OCI-LY7 (cell line): Measurements from ENCODE around the gene FFAR4. TPM values are rescaled to one million over a fixed set of nuclear protein-coding genes. Genes with fewer than 3 reads are reported as not detected.
A peak's percentile ranks its signal among the peaks of the same experiment; 100 is the strongest.

ENCODE experiments used
- BruUV-seq: library from RNA; stranded (reverse); fragments of 400-500 nt; replicated peaks from 2 replicates; lab custom pipeline; 2021; lab: Mats Ljungman, UMichigan
- CTCF ChIA-PET: fragments of 300-600 bp; sonication (Branson Sonifier 250); formaldehyde crosslinking; loops from one replicate; lab custom pipeline; 2022; ENCODE audit warnings: antibody characterized with exemption; ENCODE audit not compliant: unreplicated experiment; lab: Charles Lee
- POLR2A ChIA-PET: fragments of 300-600 bp; sonication (Branson Sonifier 250); formaldehyde crosslinking; loops from one replicate; lab custom pipeline; 2022; ENCODE audit warnings: antibody characterized with exemption; lab: Charles Lee
- DNase-seq: peaks from one replicate; pipeline ENCODE4 v3.0.0-alpha.2; 2015; ENCODE audit warnings: low spot score
- H2AFZ ChIP-seq: fragments of 200-600 bp; sonication (generic), shearing (Covaris generic); 2 replicates; pipeline ENCODE4 v1.6.1; 2014; ENCODE audit warnings: mild to moderate bottlenecking, antibody characterized with exemption, low read length, moderate library complexity
- H3K27ac ChIP-seq: fragments of 200-600 bp; sonication (generic); 2 replicates; pipeline ENCODE4 v1.5.1; 2014; ENCODE audit warnings: mixed run types, low read depth, mild to moderate bottlenecking, moderate library complexity, low read length, inconsistent platforms; ENCODE audit not compliant: poor library complexity, severe bottlenecking
- H3K36me3 ChIP-seq: fragments of 200-600 bp; sonication (generic); 2 replicates; pipeline ENCODE4 v1.6.1; 2014; ENCODE audit warnings: mild to moderate bottlenecking, antibody characterized with exemption, low read length, moderate library complexity, mixed read lengths; ENCODE audit not compliant: insufficient read depth
- H3K4me1 ChIP-seq: fragments of 200-600 bp; sonication (generic); 2 replicates; pipeline ENCODE4 v1.5.1; 2014; ENCODE audit warnings: mild to moderate bottlenecking, low read length; ENCODE audit not compliant: insufficient read depth, poor library complexity, severe bottlenecking
- H3K4me2 ChIP-seq: fragments of 200-600 bp; sonication (generic); 2 replicates; pipeline ENCODE4 v1.6.1; 2014; ENCODE audit warnings: mild to moderate bottlenecking, low read length
- H3K4me3 ChIP-seq: fragments of 200-600 bp; sonication (generic); 2 replicates; pipeline ENCODE4 v1.5.1; 2014; ENCODE audit warnings: mild to moderate bottlenecking, low read depth, low read length; ENCODE audit not compliant: poor library complexity, severe bottlenecking
- H3K79me2 ChIP-seq: fragments of 200-600 bp; sonication (generic); 2 replicates; pipeline ENCODE4 v1.6.1; 2016; ENCODE audit warnings: low read depth, mild to moderate bottlenecking, low read length, moderate library complexity, mixed read lengths; ENCODE audit not compliant: insufficient read depth
- H3K9me2 ChIP-seq: fragments of 200-600 bp; sonication (generic); 2 replicates; pipeline ENCODE4 v1.6.1; 2016; ENCODE audit warnings: mild to moderate bottlenecking, low read length, mixed read lengths; ENCODE audit not compliant: insufficient read depth
- H3K9me3 ChIP-seq: fragments of 200-600 bp; sonication (generic); 2 replicates; pipeline ENCODE4 v1.6.1; 2014; ENCODE audit warnings: mild to moderate bottlenecking, mixed run types, low read length, mixed read lengths
- H4K20me1 ChIP-seq: fragments of 200-600 bp; sonication (generic); 2 replicates; pipeline ENCODE4 v1.6.1; 2014; ENCODE audit warnings: mild to moderate bottlenecking, antibody characterized with exemption, low read length, moderate library complexity, mixed read lengths; ENCODE audit not compliant: insufficient read depth
- EZH2phosphoT487 ChIP-seq: fragments of 200-600 bp; sonication (generic); IDR thresholded peaks from 2 replicates; pipeline ENCODE4 v1.6.1; 2018; ENCODE audit warnings: low read depth, borderline replicate concordance, mild to moderate bottlenecking, mixed run types, antibody characterized with exemption, low read length, moderate library complexity, mixed read lengths
- intact Hi-C: fragments of 100-400 bp; cut with micrococcal nuclease; formaldehyde crosslinking; loops from one replicate; pipeline ENCODE4 v1.10.0; 2022; ENCODE audit not compliant: unreplicated experiment
- total RNA-seq, 2 experiments: library from RNA; depleted of rRNA in 1 of 2; stranded (reverse); fragments of >200 nt in 1 of 2; shearing (Covaris generic) in 1 of 2; gene quantifications; 2 replicates each; pipeline ENCODE4 v1.2.3, GENCODE V29; 2014 to 2022
- TF ChIP-seq, protein P1 (sequence below): fragments of 200-600 bp; sonication (generic); conservative IDR thresholded peaks from 2 replicates; pipeline ENCODE4 v1.5.1; 2014; ENCODE audit warnings: mild to moderate bottlenecking, antibody characterized with exemption, low read length, moderate library complexity, mixed read lengths

Gene FFAR4
- total RNA-seq, 2 experiments from 2014 or later, result not detected

GRCh38 chr10:93596539-93596938 is 30.1 kb downstream of the FFAR4 start:
- H3K27ac ChIP-seq, result no peak overlapping the region
- TF ChIP-seq, protein P1, sequence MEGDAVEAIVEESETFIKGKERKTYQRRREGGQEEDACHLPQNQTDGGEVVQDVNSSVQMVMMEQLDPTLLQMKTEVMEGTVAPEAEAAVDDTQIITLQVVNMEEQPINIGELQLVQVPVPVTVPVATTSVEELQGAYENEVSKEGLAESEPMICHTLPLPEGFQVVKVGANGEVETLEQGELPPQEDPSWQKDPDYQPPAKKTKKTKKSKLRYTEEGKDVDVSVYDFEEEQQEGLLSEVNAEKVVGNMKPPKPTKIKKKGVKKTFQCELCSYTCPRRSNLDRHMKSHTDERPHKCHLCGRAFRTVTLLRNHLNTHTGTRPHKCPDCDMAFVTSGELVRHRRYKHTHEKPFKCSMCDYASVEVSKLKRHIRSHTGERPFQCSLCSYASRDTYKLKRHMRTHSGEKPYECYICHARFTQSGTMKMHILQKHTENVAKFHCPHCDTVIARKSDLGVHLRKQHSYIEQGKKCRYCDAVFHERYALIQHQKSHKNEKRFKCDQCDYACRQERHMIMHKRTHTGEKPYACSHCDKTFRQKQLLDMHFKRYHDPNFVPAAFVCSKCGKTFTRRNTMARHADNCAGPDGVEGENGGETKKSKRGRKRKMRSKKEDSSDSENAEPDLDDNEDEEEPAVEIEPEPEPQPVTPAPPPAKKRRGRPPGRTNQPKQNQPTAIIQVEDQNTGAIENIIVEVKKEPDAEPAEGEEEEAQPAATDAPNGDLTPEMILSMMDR, result peak; percentile 74
- no peak for TF ChIP-seq EZH2phosphoT487
- H4K20me1 ChIP-seq, result no peaks in the 10 kb centered on the region
- ChIA-PET CTCF (interaction anchor here (0.5 kb wide), 1 partner anchor 14 kb away, joined by 5 read pairs; no protein-coding TSS in a partner anchor), POLR2A (interaction anchor here (0.6 kb wide), 1 partner anchor 168 kb away, joined by 4 read pairs; no protein-coding TSS in a partner anchor)
- H3K4me3 ChIP-seq, result no peak overlapping the region
- no peaks in the 10 kb centered on the region for H3K9me2 ChIP-seq
- no peaks in the 10 kb centered on the region for H3K9me3 ChIP-seq
- H3K36me3 ChIP-seq, result no peaks in the 10 kb centered on the region
- H2AFZ ChIP-seq, result peak overlapping the region; percentile 22; the same call in 1 of the 2 replicates
- no TSS peak for BruUV-seq
- peaks cover 18% of the 10 kb centered on the region for H3K4me1 ChIP-seq
- H3K4me2 ChIP-seq, result no peak overlapping the region
- H3K79me2 ChIP-seq, result no peaks in the 10 kb centered on the region
- intact Hi-C loops, result no loop called here
- peak; percentile 29 for DNase-seq

DNA sequence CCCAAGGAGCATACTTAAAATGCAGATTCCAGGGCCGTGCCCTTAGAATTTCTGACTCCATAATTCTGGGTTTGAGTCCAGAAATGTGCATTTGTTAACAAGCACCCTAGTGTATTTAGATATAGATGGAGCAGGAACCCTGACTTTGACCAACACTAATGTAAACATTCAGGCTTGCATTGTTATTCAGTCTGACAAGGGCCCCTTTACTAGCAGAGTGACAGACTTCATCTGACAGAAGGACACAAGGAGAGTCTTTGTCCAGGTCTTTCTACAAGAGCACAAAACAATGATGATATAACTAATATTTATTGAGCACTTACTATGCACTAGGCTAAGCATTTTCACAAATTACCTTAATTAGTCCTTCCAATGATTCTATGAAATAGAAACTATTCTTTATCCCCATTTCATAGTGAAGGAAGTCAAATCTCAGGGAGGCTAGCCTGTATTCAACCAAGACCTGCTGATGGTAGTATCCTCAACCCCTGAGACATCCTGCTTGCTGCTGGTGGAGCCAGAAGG is 30.7 kb downstream of the FFAR4 start:
- no peaks in the 10 kb centered on the region for H3K79me2 ChIP-seq
- DNase-seq, result no peak
- ChIA-PET POLR2A (interaction anchor here (0.6 kb wide), 1 partner anchor 169 kb away, joined by 4 read pairs; no protein-coding TSS in a partner anchor), CTCF (no interaction called here)
- TF ChIP-seq, protein P1, result no peak
- no peak for TF ChIP-seq EZH2phosphoT487
- H4K20me1 ChIP-seq, result no peaks in the 10 kb centered on the region
- no TSS peak for BruUV-seq
- no peaks in the 10 kb centered on the region for H3K9me3 ChIP-seq
- H3K4me2 ChIP-seq, result no peak overlapping the region
- no peaks in the 10 kb centered on the region for H3K36me3 ChIP-seq
- H3K4me1 ChIP-seq, result peaks cover 12% of the 10 kb centered on the region
- H3K27ac ChIP-seq, result no peak overlapping the region
- H2AFZ ChIP-seq, result peak overlapping the region; percentile 22; the same call in 1 of the 2 replicates
- H3K9me2 ChIP-seq, result no peaks in the 10 kb centered on the region
- intact Hi-C loops, result no loop called here
- no peak overlapping the region for H3K4me3 ChIP-seq

- Histone ChIP-seq H3K4me3 (no peak overlapping the region), H3K9me3 (no peaks in the 10 kb centered on the region), H4K20me1 (no peaks in the 10 kb centered on the region), H3K4me2 (no peak overlapping the region), H3K27ac (no peak overlapping the region), H2AFZ (peak overlapping the region; percentile 7; the same call in 1 of the 2 replicates), H3K79me2 (no peaks in the 10 kb centered on the region), H3K4me1 (peaks cover 11% of the 10 kb centered on the region), H3K9me2 (no peaks in the 10 kb centered on the region), H3K36me3 (no peaks in the 10 kb centered on the region)
- BruUV-seq, result no TSS peak
- no peak for TF ChIP-seq EZH2phosphoT487
- TF ChIP-seq, protein P1, result no peak
- intact Hi-C loops, result no loop called here
- no peak for DNase-seq
- CTCF ChIA-PET, result no interaction called here
- POLR2A ChIA-PET, result interaction anchor here (0.6 kb wide), 1 partner anchor 112 kb away, joined by 4 read pairs; no protein-coding TSS in a partner anchor
Observed at GRCh38 chr10:93598157-93598556, 31.7 kb downstream of the FFAR4 start.
